ENCODE data around the gene EVI2B.
"Not testable (repeated sequence)": the region's sequence is repeated elsewhere in the genome, so short reads cannot be mapped to it uniquely, and the experiment has no call there.

Gene EVI2B

DNA sequence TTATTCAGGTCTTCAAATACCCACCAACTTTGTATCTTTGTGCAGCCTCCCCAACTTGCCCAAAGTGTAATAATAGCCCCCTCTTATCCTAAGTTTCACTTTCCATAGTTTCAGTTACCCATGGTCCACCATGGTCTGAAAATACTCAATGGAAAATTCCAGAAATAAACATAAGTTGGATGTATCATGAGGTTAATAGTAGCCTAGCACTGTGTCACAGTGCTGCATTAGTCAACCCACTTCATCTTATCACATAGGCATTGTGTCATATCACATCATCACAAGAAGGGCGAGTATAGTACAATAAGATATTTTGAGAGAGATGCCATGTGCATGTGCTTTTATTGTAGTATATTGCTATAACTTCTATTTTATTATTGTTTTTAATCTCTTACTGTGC, 38.7 kb downstream of the EVI2B start:
- Histone ChIP-seq H3K36me3 (ENCODE audit: insufficient read depth, low read length) (peaks cover 37% of the 10 kb centered on the region), H2AFZ (ENCODE audit: low read depth, low read length) (no peak overlapping the region), H3K27me3 (ENCODE audit: insufficient read depth, low read length) (no peaks in the 10 kb centered on the region), H3K4me3 (ENCODE audit: low read length) (no peak overlapping the region), H3K9me3 (ENCODE audit: low read length) (no peaks in the 10 kb centered on the region), H3K4me1 (ENCODE audit: insufficient read depth, low read length) (peaks cover 3% of the 10 kb centered on the region)

DNA sequence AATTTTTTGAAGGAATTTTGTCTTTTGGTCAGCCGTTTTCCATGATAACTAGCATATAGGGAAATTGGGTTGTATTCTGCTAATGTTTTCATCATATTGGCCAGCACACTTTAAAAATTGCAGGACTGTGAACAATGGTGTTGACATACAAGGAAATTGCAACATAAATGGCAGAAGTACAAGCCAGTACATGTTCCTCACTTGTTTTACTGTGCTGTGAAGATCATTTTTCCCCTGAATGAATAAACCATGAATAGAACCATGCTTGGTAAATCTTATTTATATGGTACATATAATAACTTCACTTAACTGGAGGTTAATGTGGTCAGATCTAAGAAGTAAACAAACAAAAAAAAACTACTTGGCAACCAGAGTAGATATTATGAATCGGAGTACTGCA, 39.6 kb downstream of the EVI2B start:
- Histone ChIP-seq H3K9me3 (ENCODE audit: low read length) (no peaks in the 10 kb centered on the region), H3K36me3 (ENCODE audit: insufficient read depth, low read length) (peaks cover 36% of the 10 kb centered on the region), H3K4me3 (ENCODE audit: low read length) (no peak overlapping the region), H3K27me3 (ENCODE audit: insufficient read depth, low read length) (no peaks in the 10 kb centered on the region), H3K4me1 (ENCODE audit: insufficient read depth, low read length) (peaks cover 11% of the 10 kb centered on the region), H2AFZ (ENCODE audit: low read depth, low read length) (no peak overlapping the region)

- H3K9me3 ChIP-seq (ENCODE audit: low read length) = no peaks in the 10 kb centered on the region
- no peak overlapping the region for H2AFZ ChIP-seq (ENCODE audit: low read depth, low read length)
- H3K36me3 ChIP-seq (ENCODE audit: insufficient read depth, low read length) = peaks cover 31% of the 10 kb centered on the region
- H3K4me3 ChIP-seq (ENCODE audit: low read length) = no peak overlapping the region
- H3K4me1 ChIP-seq (ENCODE audit: insufficient read depth, low read length) = peaks cover 17% of the 10 kb centered on the region
- no peaks in the 10 kb centered on the region for H3K27me3 ChIP-seq (ENCODE audit: insufficient read depth, low read length)
Observed at GRCh38 chr17:31273516-31273915, 40.3 kb downstream of the EVI2B start.

DNA sequence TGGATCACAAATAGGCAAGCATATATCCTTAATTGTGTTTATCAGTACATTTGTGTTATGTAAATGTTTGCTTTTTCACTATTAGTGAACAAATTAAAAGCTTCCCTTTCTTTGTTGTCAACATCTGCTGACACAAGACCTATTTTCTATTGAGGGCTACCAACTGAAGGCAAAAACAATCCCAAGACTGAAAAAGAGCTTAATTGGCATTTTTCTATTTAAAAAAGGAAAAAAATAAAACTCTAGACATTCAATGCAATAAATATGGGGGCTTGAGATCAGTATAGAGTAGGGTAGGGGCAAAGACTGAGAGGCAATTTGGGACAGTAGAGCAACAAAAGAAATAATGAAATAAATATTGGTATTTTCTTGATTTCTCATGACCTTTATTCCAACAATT, 41.1 kb downstream of the EVI2B start:
- Histone ChIP-seq H3K36me3 (ENCODE audit: insufficient read depth, low read length) (peaks cover 33% of the 10 kb centered on the region), H3K4me1 (ENCODE audit: insufficient read depth, low read length) (peaks cover 17% of the 10 kb centered on the region), H3K27me3 (ENCODE audit: insufficient read depth, low read length) (no peaks in the 10 kb centered on the region), H3K9me3 (ENCODE audit: low read length) (no peaks in the 10 kb centered on the region), H3K4me3 (ENCODE audit: low read length) (no peak overlapping the region), H2AFZ (ENCODE audit: low read depth, low read length) (no peak overlapping the region)

GRCh38 chr17:31272236-31272635, 41.6 kb downstream of the EVI2B start:
- no peaks in the 10 kb centered on the region for H3K27me3 ChIP-seq (ENCODE audit: insufficient read depth, low read length)

GRCh38 chr17:31269578-31269983, 44.3 kb downstream of the EVI2B start:
- no peaks in the 10 kb centered on the region for H3K27me3 ChIP-seq (ENCODE audit: insufficient read depth, low read length)
- H2AFZ ChIP-seq (ENCODE audit: low read depth, low read length) = no peak overlapping the region
- H3K36me3 ChIP-seq (ENCODE audit: insufficient read depth, low read length) = peaks cover 36% of the 10 kb centered on the region
- H3K4me3 ChIP-seq (ENCODE audit: low read length) = no peak overlapping the region
- peaks cover 17% of the 10 kb centered on the region for H3K4me1 ChIP-seq (ENCODE audit: insufficient read depth, low read length)
- H3K9me3 ChIP-seq (ENCODE audit: low read length) = no peaks in the 10 kb centered on the region

More at GRCh38 chr17:31272236-31272635, 41.6 kb downstream of the EVI2B start:
- Histone ChIP-seq H2AFZ (ENCODE audit: low read depth, low read length) (no peak overlapping the region), H3K9me3 (ENCODE audit: low read length) (no peaks in the 10 kb centered on the region), H3K4me1 (ENCODE audit: insufficient read depth, low read length) (peaks cover 17% of the 10 kb centered on the region), H3K36me3 (ENCODE audit: insufficient read depth, low read length) (peaks cover 33% of the 10 kb centered on the region), H3K4me3 (ENCODE audit: low read length) (no peak overlapping the region)

DNA sequence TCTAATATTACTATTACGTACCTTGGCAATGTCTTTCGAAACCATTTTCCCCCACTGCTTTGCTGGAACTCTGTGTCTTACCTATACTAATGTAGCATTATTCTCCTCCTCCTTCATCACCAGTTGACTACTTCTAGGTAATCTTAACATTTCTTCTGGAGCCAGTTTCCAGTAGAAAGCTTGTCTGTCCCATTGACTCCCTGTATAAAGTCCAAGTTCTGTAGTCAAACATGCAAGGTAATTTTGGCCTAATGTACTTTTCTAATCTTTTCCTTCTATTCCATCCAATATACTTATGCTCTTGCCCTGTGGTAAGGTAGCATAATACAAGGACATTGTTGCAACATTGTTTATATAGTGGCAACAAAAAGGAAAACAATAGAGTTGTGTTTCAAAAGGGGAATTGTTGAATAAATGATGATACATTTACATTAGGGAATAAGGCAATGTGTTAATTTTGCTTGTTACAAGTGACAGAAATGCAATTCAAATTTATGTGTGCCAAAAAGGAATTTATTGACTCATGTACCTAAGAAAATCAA, 44.7 kb downstream of the EVI2B start:
- Histone ChIP-seq H3K4me3 (ENCODE audit: low read length) (no peak overlapping the region), H3K27me3 (ENCODE audit: insufficient read depth, low read length) (no peaks in the 10 kb centered on the region), H3K36me3 (ENCODE audit: insufficient read depth, low read length) (peaks cover 34% of the 10 kb centered on the region), H2AFZ (ENCODE audit: low read depth, low read length) (no peak overlapping the region), H3K9me3 (ENCODE audit: low read length) (no peaks in the 10 kb centered on the region), H3K4me1 (ENCODE audit: insufficient read depth, low read length) (peaks cover 17% of the 10 kb centered on the region)

- Histone ChIP-seq H3K9me3 (ENCODE audit: low read length) (no peaks in the 10 kb centered on the region), H3K27me3 (ENCODE audit: insufficient read depth, low read length) (no peaks in the 10 kb centered on the region), H3K4me1 (ENCODE audit: insufficient read depth, low read length) (peaks cover 17% of the 10 kb centered on the region), H3K4me3 (ENCODE audit: low read length) (no peak overlapping the region), H3K36me3 (ENCODE audit: insufficient read depth, low read length) (peaks cover 48% of the 10 kb centered on the region), H2AFZ (ENCODE audit: low read depth, low read length) (no peak overlapping the region)
Observed at GRCh38 chr17:31266042-31266441, 47.8 kb downstream of the EVI2B start.

DNA sequence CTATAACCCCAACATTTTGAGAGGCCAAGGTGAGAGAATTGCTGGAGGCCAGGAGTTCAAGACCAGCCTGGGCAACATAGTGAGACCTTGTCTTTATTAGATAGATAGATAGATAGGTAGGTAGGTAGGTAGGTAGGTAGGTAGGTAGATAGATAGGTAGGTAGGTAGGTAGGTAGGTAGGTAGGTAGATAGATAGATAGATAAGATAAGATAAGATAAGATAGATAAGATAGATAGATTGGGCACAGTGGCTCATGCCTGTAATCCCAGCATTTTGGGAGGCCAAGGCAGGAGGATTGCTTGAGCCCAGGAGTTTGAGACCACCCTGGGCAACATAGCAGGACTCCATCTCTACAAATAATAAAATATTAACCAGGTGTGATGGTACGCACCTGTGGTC, 50.9 kb downstream of the EVI2B start:
- H3K36me3 ChIP-seq (ENCODE audit: insufficient read depth, low read length) = peaks cover 61% of the 10 kb centered on the region
- H3K27me3 ChIP-seq (ENCODE audit: insufficient read depth, low read length); H3K4me1 ChIP-seq (ENCODE audit: insufficient read depth, low read length); H3K9me3 ChIP-seq (ENCODE audit: low read length); H3K4me3 ChIP-seq (ENCODE audit: low read length); H2AFZ ChIP-seq (ENCODE audit: low read depth, low read length): not testable (repeated sequence)

GRCh38 chr17:31261601-31262000, 52.3 kb downstream of the EVI2B start:
- Histone ChIP-seq H2AFZ (ENCODE audit: low read depth, low read length) (no peak overlapping the region), H3K4me3 (ENCODE audit: low read length) (no peak overlapping the region), H3K36me3 (ENCODE audit: insufficient read depth, low read length) (peaks cover 55% of the 10 kb centered on the region), H3K4me1 (ENCODE audit: insufficient read depth, low read length) (no peaks in the 10 kb centered on the region), H3K27me3 (ENCODE audit: insufficient read depth, low read length) (no peaks in the 10 kb centered on the region), H3K9me3 (ENCODE audit: low read length) (no peaks in the 10 kb centered on the region)

GRCh38 chr17:31260151-31260550, 53.7 kb downstream of the EVI2B start:
- H3K4me3 ChIP-seq (ENCODE audit: low read length) = no peak overlapping the region
- peaks cover 43% of the 10 kb centered on the region for H3K36me3 ChIP-seq (ENCODE audit: insufficient read depth, low read length)
- H2AFZ ChIP-seq (ENCODE audit: low read depth, low read length) = no peak overlapping the region
- H3K27me3 ChIP-seq (ENCODE audit: insufficient read depth, low read length) = no peaks in the 10 kb centered on the region
- H3K4me1 ChIP-seq (ENCODE audit: insufficient read depth, low read length) = no peaks in the 10 kb centered on the region
- no peaks in the 10 kb centered on the region for H3K9me3 ChIP-seq (ENCODE audit: low read length)

DNA sequence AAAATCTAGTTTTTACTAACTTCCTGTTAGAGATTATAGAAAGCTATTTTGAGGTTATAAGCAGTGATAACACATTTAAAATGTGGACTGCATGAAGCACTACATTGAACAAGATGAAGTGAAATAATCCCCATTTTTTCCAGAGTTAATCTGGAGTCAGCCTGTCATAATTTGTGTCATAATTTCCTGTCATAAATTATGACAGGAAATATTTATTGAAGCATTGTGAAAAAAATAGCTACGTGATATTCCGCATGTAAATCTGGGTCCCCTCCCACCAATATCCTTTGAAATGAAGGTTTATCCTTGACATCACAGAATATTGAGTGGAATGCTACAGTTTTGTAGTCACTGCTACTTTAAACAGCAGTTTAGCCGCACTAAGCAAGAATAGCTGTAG, 56.9 kb downstream of the EVI2B start:
- Histone ChIP-seq H3K9me3 (ENCODE audit: low read length) (no peaks in the 10 kb centered on the region), H3K4me1 (ENCODE audit: insufficient read depth, low read length) (no peaks in the 10 kb centered on the region), H2AFZ (ENCODE audit: low read depth, low read length) (no peak overlapping the region), H3K4me3 (ENCODE audit: low read length) (no peak overlapping the region), H3K36me3 (ENCODE audit: insufficient read depth, low read length) (peaks cover 38% of the 10 kb centered on the region), H3K27me3 (ENCODE audit: insufficient read depth, low read length) (no peaks in the 10 kb centered on the region)

DNA sequence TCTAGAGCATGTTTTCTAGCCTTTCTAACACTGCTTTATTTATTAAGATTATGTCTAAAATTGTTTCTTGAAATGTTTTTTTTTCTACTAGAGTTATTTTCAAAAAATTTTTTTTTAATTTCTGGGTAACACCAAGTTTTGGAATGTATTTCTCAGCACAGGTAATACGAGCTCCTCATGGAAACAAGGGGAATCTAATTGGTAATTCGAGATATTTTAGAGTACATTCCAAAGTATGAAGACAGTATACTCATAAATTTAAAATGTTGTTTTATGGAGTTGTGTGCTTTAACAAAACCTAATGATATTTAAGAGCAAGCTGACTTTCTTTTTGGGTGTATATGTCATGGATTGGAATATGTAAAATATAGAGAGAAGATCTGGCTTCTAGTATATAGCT, 59.2 kb downstream of the EVI2B start:
- H2AFZ ChIP-seq (ENCODE audit: low read depth, low read length) = no peak overlapping the region

More for the DNA sequence above, 59.2 kb downstream of the EVI2B start:
- H3K9me3 ChIP-seq (ENCODE audit: low read length) = no peaks in the 10 kb centered on the region
- H3K27me3 ChIP-seq (ENCODE audit: insufficient read depth, low read length) = no peaks in the 10 kb centered on the region
- no peak overlapping the region for H3K4me3 ChIP-seq (ENCODE audit: low read length)
- peaks cover 30% of the 10 kb centered on the region for H3K36me3 ChIP-seq (ENCODE audit: insufficient read depth, low read length)
- H3K4me1 ChIP-seq (ENCODE audit: insufficient read depth, low read length) = no peaks in the 10 kb centered on the region
